HG03280 (cell line): Measurements from ENCODE around the gene ZNF185.

Experiments used
- ATAC-seq: cut with Tn5 transposase; IDR thresholded peaks from one replicate; pipeline ENCODE4 v1.9.1; 2021; ENCODE audit warnings: mild to moderate bottlenecking, moderate library complexity; ENCODE audit not compliant: unreplicated experiment

Gene ZNF185

DNA sequence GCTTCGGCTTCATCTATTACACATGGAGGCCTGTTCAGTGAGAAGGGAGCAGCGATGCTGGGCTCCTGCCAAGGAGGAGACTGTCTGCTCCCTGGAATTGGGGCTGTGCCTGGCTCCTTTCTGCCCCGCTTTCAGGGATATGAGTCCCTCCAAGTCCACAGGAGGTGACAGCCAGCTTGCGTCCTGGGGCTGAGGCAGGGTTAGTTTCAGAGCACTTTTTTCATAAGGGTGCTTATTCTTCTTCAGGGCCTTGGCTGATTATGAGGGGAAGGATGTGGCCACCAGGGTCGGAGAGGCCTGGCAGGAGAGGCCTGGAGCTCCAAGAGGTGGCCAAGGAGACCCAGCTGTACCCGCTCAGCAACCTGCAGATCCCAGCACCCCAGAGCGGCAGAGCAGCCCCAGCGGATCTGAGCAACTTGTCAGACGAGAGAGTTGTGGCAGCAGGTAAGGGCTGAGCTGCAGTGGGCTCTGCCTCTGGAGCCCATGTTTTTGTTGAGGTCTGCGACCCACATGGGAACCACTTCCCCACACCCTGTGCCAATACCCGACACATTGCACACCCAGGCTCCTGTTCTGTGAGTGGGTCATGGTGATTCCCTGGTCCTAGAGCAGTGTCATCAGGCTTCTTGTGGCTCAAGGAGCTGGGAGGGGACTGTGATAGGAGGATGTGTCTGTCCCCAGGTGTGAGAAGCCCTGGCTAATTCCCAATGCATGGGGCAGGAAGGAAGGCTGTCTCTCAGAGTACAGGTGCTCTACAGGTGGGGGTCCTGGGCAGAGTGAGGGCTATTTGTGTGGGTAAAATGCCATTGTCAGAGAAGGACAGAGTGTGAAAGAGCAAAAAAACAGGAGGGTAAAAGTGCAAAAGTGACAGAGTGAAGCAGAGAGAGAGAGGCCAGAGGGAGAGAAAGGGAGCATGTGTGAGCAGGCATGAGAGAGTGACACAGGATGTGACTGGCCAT is 47.4 kb downstream of the ZNF185 start:
- no peak for ATAC-seq

DNA sequence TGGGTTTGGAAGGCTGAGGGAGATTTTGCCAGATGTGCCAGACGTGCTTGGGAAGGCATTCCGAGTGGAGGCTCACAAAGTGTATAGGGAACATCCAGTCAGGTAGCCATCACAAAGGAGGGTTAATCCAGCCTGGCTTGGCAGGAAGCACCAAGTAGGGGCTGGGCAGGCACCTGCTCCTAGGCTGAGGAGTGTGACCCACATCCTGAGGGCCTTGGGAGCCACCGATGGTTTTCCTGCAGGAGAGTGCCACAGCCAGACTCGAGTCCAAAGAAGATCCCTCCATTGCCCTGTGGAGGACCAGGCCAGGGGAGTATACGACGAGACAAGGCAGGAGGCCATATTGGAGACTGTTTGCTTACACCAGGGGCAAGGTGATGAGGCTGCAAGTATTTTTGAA is 48.8 kb downstream of the ZNF185 start:
- no peak for ATAC-seq
